Neural cell (in vitro differentiated cells): ENCODE results near the gene GPNMB. TPM values are rescaled to one million over a fixed set of nuclear protein-coding genes. Genes with fewer than 3 reads are reported as not detected.

Source experiments
- H2AFZ ChIP-seq: fragments of 200-600, 300-800 bp; sonication (generic), shearing (Covaris generic); 2 replicates; pipeline ENCODE4 v1.6.0; 2014; ENCODE audit warnings: low read depth, mild to moderate bottlenecking, antibody characterized with exemption, low read length, moderate library complexity
- H3F3A ChIP-seq: fragments of 200-600 bp; shearing (Covaris generic); 2 replicates; pipeline ENCODE4 v1.6.1; 2016; ENCODE audit warnings: mild to moderate bottlenecking, moderate library complexity, mixed read lengths, antibody characterized with exemption, low read length; ENCODE audit not compliant: insufficient read depth, poor library complexity, severe bottlenecking
- H3K27ac ChIP-seq: fragments of 200-600, 300-800 bp; sonication (generic), shearing (Covaris generic); 2 replicates; pipeline ENCODE4 v1.5.1; 2014; ENCODE audit warnings: mild to moderate bottlenecking, low read length, moderate library complexity
- H3K27me3 ChIP-seq: fragments of 300-800, 200-600 bp; sonication (generic), shearing (Covaris generic); 2 replicates; pipeline ENCODE4 v1.6.0; 2014; ENCODE audit warnings: mild to moderate bottlenecking, low read depth, low read length, moderate library complexity; ENCODE audit not compliant: insufficient read depth
- H3K36me3 ChIP-seq: fragments of 300-800, 200-600 bp; sonication (generic), shearing (Covaris generic); 2 replicates; pipeline ENCODE4 v1.5.1; 2014; ENCODE audit warnings: mild to moderate bottlenecking, antibody characterized with exemption, low read length, moderate library complexity; ENCODE audit not compliant: insufficient read depth
- H3K4me2 ChIP-seq: fragments of 300-800, 200-600 bp; sonication (generic), shearing (Covaris generic); 2 replicates; pipeline ENCODE4 v1.6.0; 2014; ENCODE audit warnings: mild to moderate bottlenecking, low read length
- H3K4me3 ChIP-seq: fragments of 300-800, 200-600 bp; sonication (generic), shearing (Covaris generic); 2 replicates; pipeline ENCODE4 v1.5.1; 2014; ENCODE audit warnings: mild to moderate bottlenecking, low read length, moderate library complexity
- H3K79me2 ChIP-seq: fragments of 200-600 bp; shearing (Covaris generic); replicated peaks from 2 replicates; pipeline ENCODE4 v1.6.0; 2014; ENCODE audit warnings: mild to moderate bottlenecking, low read length, moderate library complexity; ENCODE audit not compliant: insufficient read depth
- H3K9ac ChIP-seq: fragments of 300-800, 200-600 bp; sonication (generic), shearing (Covaris generic); 2 replicates; pipeline ENCODE4 v1.6.1; 2016; ENCODE audit warnings: mild to moderate bottlenecking, low read length, mixed read lengths
- H3K9me2 ChIP-seq: fragments of 200-600 bp; shearing (Covaris generic); 2 replicates; pipeline ENCODE4 v1.6.1; 2016; ENCODE audit warnings: mild to moderate bottlenecking, low read length, mixed read lengths; ENCODE audit not compliant: insufficient read depth
- H3K9me3 ChIP-seq: fragments of 200-600, 300-800 bp; sonication (generic), shearing (Covaris generic); 2 replicates; pipeline ENCODE4 v1.6.1; 2016; ENCODE audit warnings: mild to moderate bottlenecking, mixed run types, low read length, moderate library complexity, mixed read lengths
- H4K20me1 ChIP-seq: fragments of 200-600 bp; shearing (Covaris generic); 2 replicates; pipeline ENCODE4 v1.6.1; 2016; ENCODE audit warnings: mild to moderate bottlenecking, mixed run types; ENCODE audit not compliant: insufficient read depth
- CTCF ChIP-seq: fragments of 450-650 bp; IDR thresholded peaks from 2 replicates; pipeline ENCODE4 v1.5.1; 2014; ENCODE audit warnings: antibody characterized with exemption, mild to moderate bottlenecking, moderate library complexity; ENCODE audit not compliant: poor library complexity, severe bottlenecking
- EP300 ChIP-seq: fragments of 450-650 bp; conservative IDR thresholded peaks from 2 replicates; pipeline ENCODE4 v1.6.1; 2014; ENCODE audit warnings: antibody characterized with exemption, mild to moderate bottlenecking, moderate library complexity; ENCODE audit not compliant: poor library complexity, severe bottlenecking
- EZH2 ChIP-seq: fragments of 200-600, 300-800 bp; shearing (Covaris generic), sonication (generic); IDR thresholded peaks from 2 replicates; pipeline ENCODE4 v1.6.1; 2014; ENCODE audit warnings: antibody characterized with exemption, low read length, borderline replicate concordance, mild to moderate bottlenecking; ENCODE audit not compliant: insufficient read depth, poor library complexity, severe bottlenecking
- MXI1 ChIP-seq: fragments of 450-650 bp; conservative IDR thresholded peaks from 2 replicates; pipeline ENCODE4 v1.6.1; 2014; ENCODE audit warnings: antibody characterized with exemption, mild to moderate bottlenecking; ENCODE audit not compliant: poor library complexity, severe bottlenecking
- POLR2AphosphoS5 ChIP-seq: IDR thresholded peaks from 2 replicates; pipeline ENCODE4 v1.6.1; 2012
- RAD21 ChIP-seq: fragments of 450-650 bp; conservative IDR thresholded peaks from 2 replicates; pipeline ENCODE4 v1.6.1; 2014; ENCODE audit warnings: antibody characterized with exemption, mild to moderate bottlenecking, moderate library complexity
- REST ChIP-seq: IDR thresholded peaks from 2 replicates; pipeline ENCODE4 v1.6.1; 2012; ENCODE audit warnings: borderline replicate concordance
- SMC3 ChIP-seq: fragments of 450-650 bp; conservative IDR thresholded peaks from 2 replicates; pipeline ENCODE4 v1.6.1; 2014; ENCODE audit warnings: antibody characterized with exemption, mild to moderate bottlenecking, moderate library complexity; ENCODE audit not compliant: poor library complexity
- TAF1 ChIP-seq: IDR thresholded peaks from 2 replicates; pipeline ENCODE4 v1.6.1; 2012; ENCODE audit warnings: low read depth
- polyA plus RNA-seq: library from polyadenylated mRNA; depleted of rRNA; stranded (reverse); fragments of >200 nt; gene quantifications from 2 replicates; pipeline ENCODE4 v1.2.3, GENCODE V29; 2014

The GPNMB gene
- polyA plus RNA-seq, 1 donor from 2014 or later = not detected

- no peak overlapping the region for H2AFZ ChIP-seq
- no peaks in the 10 kb centered on the region for H3F3A ChIP-seq
Observed at GRCh38 chr7:23264916-23265458, 18.4 kb downstream of the GPNMB start.

GRCh38 chr7:23266918-23267317, 20.3 kb downstream of the GPNMB start:
- Histone ChIP-seq H2AFZ (no peak overlapping the region), H3K9me2 (no peaks in the 10 kb centered on the region), H3K9ac (no peak overlapping the region), H3K4me3 (no peak overlapping the region), H4K20me1 (no peaks in the 10 kb centered on the region), H3K36me3 (no peaks in the 10 kb centered on the region), H3K27me3 (no peaks in the 10 kb centered on the region), H3K4me2 (no peak overlapping the region), H3K79me2 (no peaks in the 10 kb centered on the region), H3K27ac (no peak overlapping the region), H3K9me3 (no peaks in the 10 kb centered on the region), H3F3A (no peaks in the 10 kb centered on the region)
- TF ChIP-seq TAF1 (no peak), EP300 (no peak)

More at GRCh38 chr7:23264916-23265458, 18.4 kb downstream of the GPNMB start:
- Histone ChIP-seq H3K9me2 (no peaks in the 10 kb centered on the region), H3K9me3 (no peaks in the 10 kb centered on the region), H3K27me3 (no peaks in the 10 kb centered on the region), H3K4me3 (no peak overlapping the region), H3K79me2 (no peaks in the 10 kb centered on the region), H3K4me2 (no peak overlapping the region), H3K36me3 (no peaks in the 10 kb centered on the region), H4K20me1 (no peaks in the 10 kb centered on the region), H3K27ac (no peak overlapping the region), H3K9ac (no peak overlapping the region)
- TF ChIP-seq REST (no peak), RAD21 (no peak), SMC3 (no peak), CTCF (no peak), EZH2 (no peak), TAF1 (no peak), MXI1 (no peak), POLR2AphosphoS5 (no peak)

GRCh38 chr7:23267357-23267756, 20.8 kb downstream of the GPNMB start:
- Histone ChIP-seq H3K27me3 (no peaks in the 10 kb centered on the region), H3K36me3 (no peaks in the 10 kb centered on the region), H3K4me3 (no peak overlapping the region), H2AFZ (no peak overlapping the region), H3K9me3 (no peaks in the 10 kb centered on the region), H3K9ac (no peak overlapping the region), H4K20me1 (no peaks in the 10 kb centered on the region), H3F3A (no peaks in the 10 kb centered on the region), H3K9me2 (no peaks in the 10 kb centered on the region), H3K27ac (no peak overlapping the region), H3K79me2 (no peaks in the 10 kb centered on the region), H3K4me2 (no peak overlapping the region)
- no peak for TF ChIP-seq TAF1
- no peak for TF ChIP-seq CTCF
- no peak for TF ChIP-seq POLR2AphosphoS5
- TF ChIP-seq RAD21 = no peak
- no peak for TF ChIP-seq EZH2
- TF ChIP-seq EP300 = no peak
- no peak for TF ChIP-seq SMC3
- no peak for TF ChIP-seq MXI1
- TF ChIP-seq REST = no peak
